Keratinocyte (primary cell): ENCODE results near the gene NT5E.

ENCODE experiments used
- EZH2 ChIP-seq: IDR thresholded peaks from one replicate; pipeline ENCODE4 v1.6.1; 2012; ENCODE audit warnings: inconsistent platforms, mild to moderate bottlenecking, low read length, moderate library complexity
- TF ChIP-seq, protein P1 (sequence below), 3 experiments: IDR thresholded peaks in 1 of 3; conservative IDR thresholded peaks in 1 of 3; optimal IDR thresholded peaks in 1 of 3; 2 replicates in 2 of 3; 3 replicates in 1 of 3; pipeline versions ENCODE3 to v1.5.1; 2011; ENCODE audit warnings: low read length in 3 of 3, mild to moderate bottlenecking in 3 of 3, moderate library complexity in 2 of 3, control low read depth in 1 of 3, inconsistent platforms in 1 of 3; ENCODE audit not compliant: insufficient read depth in 2 of 3; ENCODE audit errors: extremely low read depth in 1 of 3

DNA sequence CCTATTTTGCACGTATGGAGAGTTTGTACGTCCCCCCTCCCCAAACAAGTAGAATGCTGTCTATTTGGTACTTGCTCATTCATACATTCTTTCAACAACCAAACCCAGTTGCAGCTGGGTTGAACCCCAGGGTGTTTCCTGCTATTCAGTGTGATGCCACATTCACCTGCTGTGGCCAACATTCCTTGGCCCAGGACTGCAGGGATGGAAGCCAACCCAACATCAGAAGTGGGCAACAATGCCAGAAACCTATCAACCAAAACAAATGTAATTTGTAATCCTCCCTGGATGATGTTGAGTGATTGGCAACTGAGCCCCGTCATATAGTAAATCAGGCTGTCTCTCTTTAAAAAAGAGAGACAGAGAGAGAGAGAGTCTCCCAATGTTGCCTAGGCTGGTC, 8.9 kb downstream of the NT5E start:
- TF ChIP-seq, protein P1, sequence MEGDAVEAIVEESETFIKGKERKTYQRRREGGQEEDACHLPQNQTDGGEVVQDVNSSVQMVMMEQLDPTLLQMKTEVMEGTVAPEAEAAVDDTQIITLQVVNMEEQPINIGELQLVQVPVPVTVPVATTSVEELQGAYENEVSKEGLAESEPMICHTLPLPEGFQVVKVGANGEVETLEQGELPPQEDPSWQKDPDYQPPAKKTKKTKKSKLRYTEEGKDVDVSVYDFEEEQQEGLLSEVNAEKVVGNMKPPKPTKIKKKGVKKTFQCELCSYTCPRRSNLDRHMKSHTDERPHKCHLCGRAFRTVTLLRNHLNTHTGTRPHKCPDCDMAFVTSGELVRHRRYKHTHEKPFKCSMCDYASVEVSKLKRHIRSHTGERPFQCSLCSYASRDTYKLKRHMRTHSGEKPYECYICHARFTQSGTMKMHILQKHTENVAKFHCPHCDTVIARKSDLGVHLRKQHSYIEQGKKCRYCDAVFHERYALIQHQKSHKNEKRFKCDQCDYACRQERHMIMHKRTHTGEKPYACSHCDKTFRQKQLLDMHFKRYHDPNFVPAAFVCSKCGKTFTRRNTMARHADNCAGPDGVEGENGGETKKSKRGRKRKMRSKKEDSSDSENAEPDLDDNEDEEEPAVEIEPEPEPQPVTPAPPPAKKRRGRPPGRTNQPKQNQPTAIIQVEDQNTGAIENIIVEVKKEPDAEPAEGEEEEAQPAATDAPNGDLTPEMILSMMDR (optimal IDR thresholded peaks at IDR 0.05 in 1 of 3, IDR thresholded peaks at IDR 0.05 in 1 of 3, conservative IDR thresholded peaks at IDR 0.05 in 1 of 3; ENCODE audit: extremely low read depth in 1 of 3, insufficient read depth in 2 of 3, low read length in 3 of 3) = no peak
- no peak for TF ChIP-seq EZH2
